ENCODE data around the gene PYY. TPM values are rescaled to one million over a fixed set of nuclear protein-coding genes. Genes with fewer than 3 reads are reported as not detected.
"Not testable (repeated sequence)": the region's sequence is repeated elsewhere in the genome, so short reads cannot be mapped to it uniquely, and the experiment has no call there.

PYY gene
- polyA plus RNA-seq, 3 donors = not detected

DNA sequence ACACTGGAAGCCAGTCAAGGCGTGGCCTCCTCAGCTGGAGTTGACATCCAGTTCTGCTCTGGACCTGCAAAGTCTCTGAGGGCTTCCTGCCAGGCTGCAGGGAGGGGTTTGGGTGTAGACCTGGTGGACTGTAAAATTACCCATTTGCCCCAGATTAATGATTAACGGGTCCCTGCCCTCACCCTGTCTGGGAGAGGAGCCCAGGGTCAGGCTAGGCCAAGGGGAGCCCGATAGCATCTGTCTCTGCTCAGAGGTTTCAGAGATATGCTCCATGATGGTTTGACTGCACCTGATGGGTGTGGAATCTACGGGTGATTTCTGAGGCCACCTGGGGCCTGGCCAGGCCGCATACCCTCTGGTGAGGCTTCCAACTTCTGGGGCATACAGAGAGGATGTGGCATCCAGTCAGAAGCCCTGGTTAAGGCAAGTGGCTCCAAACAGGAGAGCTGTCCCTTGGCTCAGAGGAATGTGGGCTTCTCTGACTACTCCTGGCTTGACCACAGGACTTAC lies 22.6 kb downstream of the PYY start:
- Histone ChIP-seq H3K27me3 (ENCODE audit: control insufficient read depth in 2 of 2, insufficient read depth in 2 of 2, low read length in 2 of 2) (peaks cover 20 to 35% of the 10 kb centered on the region in 2 donors), H3K79me2 (ENCODE audit: insufficient read depth, low read length) (no peaks in the 10 kb centered on the region)
- H3K27ac Mint-ChIP-seq = no peak overlapping the region

DNA sequence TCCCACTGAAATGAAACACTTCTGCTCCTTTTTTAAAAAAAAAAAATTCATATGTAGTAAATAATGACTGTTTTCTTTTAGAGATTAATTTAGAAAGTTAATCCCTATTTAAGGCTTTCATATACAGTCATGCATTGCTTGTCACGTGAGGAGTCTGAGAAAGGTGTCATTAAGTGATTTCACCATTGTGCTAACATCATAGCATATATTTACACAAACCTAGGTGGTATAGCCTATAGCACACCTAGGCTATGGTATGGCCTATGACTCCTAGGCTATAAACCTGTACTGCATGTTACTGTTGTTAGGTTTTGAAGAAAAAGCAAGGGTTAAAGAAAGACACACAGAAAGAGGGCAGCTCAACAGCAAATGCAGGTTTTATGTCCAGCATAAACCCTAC lies 25.1 kb downstream of the PYY start:
- peak overlapping the region in 1 of 2 donors; percentile 55 for H3K4me3 Mint-ChIP-seq
- peaks cover 35 to 63% (median 47%) of the 10 kb centered on the region in 3 donors for H3K27me3 Mint-ChIP-seq (ENCODE audit: low read depth in 3 of 3)
- no peak overlapping the region for H3K9ac ChIP-seq (ENCODE audit: insufficient read depth, low read length, poor library complexity, severe bottlenecking)
- peaks cover 25 to 50% of the 10 kb centered on the region in 2 donors for H3K27me3 ChIP-seq (ENCODE audit: control insufficient read depth in 2 of 2, insufficient read depth in 2 of 2, low read length in 2 of 2)
- peaks cover 14% of the 10 kb centered on the region for H3K4me1 Mint-ChIP-seq
- no peaks in the 10 kb centered on the region for H3K36me3 ChIP-seq (replicated peaks in 1 of 2; ENCODE audit: control insufficient read depth in 1 of 2, insufficient read depth in 2 of 2, low read length in 2 of 2)
- H3K9me3 Mint-ChIP-seq = peaks cover 0 to 13% (median 5%) of the 10 kb centered on the region in 7 donors
- H3K27ac ChIP-seq (ENCODE audit: low read depth in 1 of 2, low read length in 2 of 2) = no peak overlapping the region
- H3K36me3 Mint-ChIP-seq = peaks cover 2 to 6% of the 10 kb centered on the region in 2 donors
- intact Hi-C loops (cut with micrococcal nuclease) = no loop called here
- peaks cover 7 to 15% of the 10 kb centered on the region in 2 donors for H3K4me1 ChIP-seq (ENCODE audit: control insufficient read depth in 1 of 2, insufficient read depth in 2 of 2, low read length in 2 of 2)
- H3K27ac Mint-ChIP-seq = no peak overlapping the region
- DNase-seq = no peak
- no peak overlapping the region for H3K4me2 ChIP-seq (replicated peaks; ENCODE audit: extremely low read depth, low read length, poor library complexity, severe bottlenecking)
- TF ChIP-seq, protein P1, sequence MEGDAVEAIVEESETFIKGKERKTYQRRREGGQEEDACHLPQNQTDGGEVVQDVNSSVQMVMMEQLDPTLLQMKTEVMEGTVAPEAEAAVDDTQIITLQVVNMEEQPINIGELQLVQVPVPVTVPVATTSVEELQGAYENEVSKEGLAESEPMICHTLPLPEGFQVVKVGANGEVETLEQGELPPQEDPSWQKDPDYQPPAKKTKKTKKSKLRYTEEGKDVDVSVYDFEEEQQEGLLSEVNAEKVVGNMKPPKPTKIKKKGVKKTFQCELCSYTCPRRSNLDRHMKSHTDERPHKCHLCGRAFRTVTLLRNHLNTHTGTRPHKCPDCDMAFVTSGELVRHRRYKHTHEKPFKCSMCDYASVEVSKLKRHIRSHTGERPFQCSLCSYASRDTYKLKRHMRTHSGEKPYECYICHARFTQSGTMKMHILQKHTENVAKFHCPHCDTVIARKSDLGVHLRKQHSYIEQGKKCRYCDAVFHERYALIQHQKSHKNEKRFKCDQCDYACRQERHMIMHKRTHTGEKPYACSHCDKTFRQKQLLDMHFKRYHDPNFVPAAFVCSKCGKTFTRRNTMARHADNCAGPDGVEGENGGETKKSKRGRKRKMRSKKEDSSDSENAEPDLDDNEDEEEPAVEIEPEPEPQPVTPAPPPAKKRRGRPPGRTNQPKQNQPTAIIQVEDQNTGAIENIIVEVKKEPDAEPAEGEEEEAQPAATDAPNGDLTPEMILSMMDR (IDR thresholded peaks at IDR 0.05) = no peak
- no CpG with 5 or more reads among the region's 1 CpG for WGBS (ENCODE audit: insufficient coverage)
- H3K9me3 ChIP-seq (replicated peaks in 1 of 2; ENCODE audit: control insufficient read depth in 1 of 2, insufficient read depth in 1 of 2, low read length in 2 of 2) = peaks cover 0 to 5% of the 10 kb centered on the region in 2 donors
- no peak overlapping the region for H2AFZ ChIP-seq (ENCODE audit: insufficient read depth, low read depth, low read length, poor library complexity, severe bottlenecking)
- H3K79me2 ChIP-seq (ENCODE audit: insufficient read depth, low read length) = no peaks in the 10 kb centered on the region
- no peaks in the 10 kb centered on the region for H4K20me1 ChIP-seq (ENCODE audit: insufficient read depth, low read length)
- H3K4me3 ChIP-seq (replicated peaks in 1 of 3; ENCODE audit: low read depth in 2 of 3, low read length in 3 of 3) = no peak overlapping the region

More for the DNA sequence above, 22.6 kb downstream of the PYY start:
- H3K4me2 ChIP-seq (replicated peaks; ENCODE audit: extremely low read depth, low read length, poor library complexity, severe bottlenecking) = no peak overlapping the region
- no peaks in the 10 kb centered on the region for H3K36me3 ChIP-seq (replicated peaks in 1 of 2; ENCODE audit: control insufficient read depth in 1 of 2, insufficient read depth in 2 of 2, low read length in 2 of 2)
- no peak overlapping the region for H3K27ac ChIP-seq (ENCODE audit: low read depth in 1 of 2, low read length in 2 of 2)
- no peak for DNase-seq
- no peak overlapping the region for H2AFZ ChIP-seq (ENCODE audit: insufficient read depth, low read depth, low read length, poor library complexity, severe bottlenecking)
- peaks cover 0 to 5% of the 10 kb centered on the region in 2 donors for H3K9me3 ChIP-seq (replicated peaks in 1 of 2; ENCODE audit: control insufficient read depth in 1 of 2, insufficient read depth in 1 of 2, low read length in 2 of 2)
- H3K9ac ChIP-seq (ENCODE audit: insufficient read depth, low read length, poor library complexity, severe bottlenecking) = no peak overlapping the region
- peaks cover 7 to 15% of the 10 kb centered on the region in 2 donors for H3K4me1 ChIP-seq (ENCODE audit: control insufficient read depth in 1 of 2, insufficient read depth in 2 of 2, low read length in 2 of 2)
- peaks cover 27 to 41% (median 38%) of the 10 kb centered on the region in 3 donors for H3K27me3 Mint-ChIP-seq (ENCODE audit: low read depth in 3 of 3)
- H4K20me1 ChIP-seq (ENCODE audit: insufficient read depth, low read length) = no peaks in the 10 kb centered on the region
- peaks cover 0 to 8% (median 4%) of the 10 kb centered on the region in 7 donors for H3K9me3 Mint-ChIP-seq
- no peak overlapping the region for H3K4me3 Mint-ChIP-seq
- H3K36me3 Mint-ChIP-seq = peaks cover 2 to 6% of the 10 kb centered on the region in 2 donors
- TF ChIP-seq, protein P1 (IDR thresholded peaks at IDR 0.05) = no peak
- WGBS (ENCODE audit: insufficient coverage) = 100% methylated on average over 4 of the region's 5 CpGs
- intact Hi-C loops (cut with micrococcal nuclease) = no loop called here
- peaks cover 14% of the 10 kb centered on the region for H3K4me1 Mint-ChIP-seq
- no peak overlapping the region for H3K4me3 ChIP-seq (replicated peaks in 1 of 3; ENCODE audit: low read depth in 2 of 3, low read length in 3 of 3)

DNA sequence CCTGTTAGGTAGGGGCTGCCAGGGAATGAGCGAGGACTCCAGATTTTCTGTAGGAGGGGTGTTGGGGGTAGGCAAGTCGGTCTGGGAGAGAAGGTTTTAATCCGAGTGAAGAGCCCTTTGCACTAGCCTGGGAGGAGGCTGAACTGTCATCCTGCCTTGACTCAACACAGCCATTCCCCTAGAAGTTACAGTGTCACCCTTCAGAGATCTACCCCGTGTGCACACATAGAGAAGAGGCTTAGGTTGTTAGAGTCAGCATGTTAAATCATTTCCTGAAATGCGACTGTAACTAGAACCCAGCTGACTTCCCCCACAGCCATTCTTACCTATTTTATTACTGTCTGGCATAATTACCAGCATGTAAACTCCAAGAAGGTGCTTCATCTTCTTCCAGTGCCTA lies 25.8 kb downstream of the PYY start:
- H3K27ac Mint-ChIP-seq; H3K9me3 ChIP-seq (replicated peaks in 1 of 2; ENCODE audit: control insufficient read depth in 1 of 2, insufficient read depth in 1 of 2, low read length in 2 of 2); H3K36me3 Mint-ChIP-seq; H3K9ac ChIP-seq (ENCODE audit: insufficient read depth, low read length, poor library complexity, severe bottlenecking); intact Hi-C loops (cut with micrococcal nuclease); H3K27ac ChIP-seq (ENCODE audit: low read depth in 1 of 2, low read length in 2 of 2); H4K20me1 ChIP-seq (ENCODE audit: insufficient read depth, low read length); DNase-seq; H3K79me2 ChIP-seq (ENCODE audit: insufficient read depth, low read length); H3K36me3 ChIP-seq (replicated peaks in 1 of 2; ENCODE audit: control insufficient read depth in 1 of 2, insufficient read depth in 2 of 2, low read length in 2 of 2); H3K4me2 ChIP-seq (replicated peaks; ENCODE audit: extremely low read depth, low read length, poor library complexity, severe bottlenecking): not testable (repeated sequence)
- peak overlapping the region; percentile 59 for H2AFZ ChIP-seq (ENCODE audit: insufficient read depth, low read depth, low read length, poor library complexity, severe bottlenecking)
- peaks cover 7 to 15% of the 10 kb centered on the region in 2 donors for H3K4me1 ChIP-seq (ENCODE audit: control insufficient read depth in 1 of 2, insufficient read depth in 2 of 2, low read length in 2 of 2)
- peaks cover 14% of the 10 kb centered on the region for H3K4me1 Mint-ChIP-seq
- H3K4me3 ChIP-seq (replicated peaks in 1 of 3; ENCODE audit: low read depth in 2 of 3, low read length in 3 of 3) = peak overlapping the region in 1 of 3 experiments; percentile 36
- peaks cover 25 to 50% of the 10 kb centered on the region in 2 donors for H3K27me3 ChIP-seq (ENCODE audit: control insufficient read depth in 2 of 2, insufficient read depth in 2 of 2, low read length in 2 of 2)
- H3K9me3 Mint-ChIP-seq = peaks cover 0 to 13% (median 5%) of the 10 kb centered on the region in 7 donors
- H3K27me3 Mint-ChIP-seq (ENCODE audit: low read depth in 3 of 3) = peaks cover 37 to 69% (median 47%) of the 10 kb centered on the region in 3 donors
- no CpG with 5 or more reads among the region's 5 CpGs for WGBS (ENCODE audit: insufficient coverage)
- H3K4me3 Mint-ChIP-seq = peak overlapping the region in 1 of 2 donors; percentile 67
